NCI-H146 treated with DMSO at 0.1 percent for 48 hours (cell line): ENCODE measurements around the gene MAPT.
A peak's percentile ranks its signal among the peaks of the same experiment; 100 is the strongest.

Experiments
- DNase-seq: peaks from one replicate; lab custom pipeline; 2025; ENCODE audit not compliant: unreplicated experiment; lab: John Stamatoyannopoulos, UW

The MAPT gene

DNA sequence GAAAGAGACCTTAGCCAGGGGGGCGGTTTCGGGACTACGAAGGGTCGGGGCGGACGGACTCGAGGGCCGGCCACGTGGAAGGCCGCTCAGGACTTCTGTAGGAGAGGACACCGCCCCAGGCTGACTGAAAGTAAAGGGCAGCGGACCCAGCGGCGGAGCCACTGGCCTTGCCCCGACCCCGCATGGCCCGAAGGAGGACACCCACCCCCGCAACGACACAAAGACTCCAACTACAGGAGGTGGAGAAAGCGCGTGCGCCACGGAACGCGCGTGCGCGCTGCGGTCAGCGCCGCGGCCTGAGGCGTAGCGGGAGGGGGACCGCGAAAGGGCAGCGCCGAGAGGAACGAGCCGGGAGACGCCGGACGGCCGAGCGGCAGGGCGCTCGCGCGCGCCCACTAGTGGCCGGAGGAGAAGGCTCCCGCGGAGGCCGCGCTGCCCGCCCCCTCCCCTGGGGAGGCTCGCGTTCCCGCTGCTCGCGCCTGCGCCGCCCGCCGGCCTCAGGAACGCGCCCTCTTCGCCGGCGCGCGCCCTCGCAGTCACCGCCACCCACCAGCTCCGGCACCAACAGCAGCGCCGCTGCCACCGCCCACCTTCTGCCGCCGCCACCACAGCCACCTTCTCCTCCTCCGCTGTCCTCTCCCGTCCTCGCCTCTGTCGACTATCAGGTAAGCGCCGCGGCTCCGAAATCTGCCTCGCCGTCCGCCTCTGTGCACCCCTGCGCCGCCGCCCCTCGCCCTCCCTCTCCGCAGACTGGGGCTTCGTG is at the start of gene MAPT:
Gene MAPT (plus strand): TSS at position 533 of the 763 bp plus-strand sequence. CDS start 67,784 bp downstream, outside the sequence.
- DNase-seq = peak; percentile 95

DNA sequence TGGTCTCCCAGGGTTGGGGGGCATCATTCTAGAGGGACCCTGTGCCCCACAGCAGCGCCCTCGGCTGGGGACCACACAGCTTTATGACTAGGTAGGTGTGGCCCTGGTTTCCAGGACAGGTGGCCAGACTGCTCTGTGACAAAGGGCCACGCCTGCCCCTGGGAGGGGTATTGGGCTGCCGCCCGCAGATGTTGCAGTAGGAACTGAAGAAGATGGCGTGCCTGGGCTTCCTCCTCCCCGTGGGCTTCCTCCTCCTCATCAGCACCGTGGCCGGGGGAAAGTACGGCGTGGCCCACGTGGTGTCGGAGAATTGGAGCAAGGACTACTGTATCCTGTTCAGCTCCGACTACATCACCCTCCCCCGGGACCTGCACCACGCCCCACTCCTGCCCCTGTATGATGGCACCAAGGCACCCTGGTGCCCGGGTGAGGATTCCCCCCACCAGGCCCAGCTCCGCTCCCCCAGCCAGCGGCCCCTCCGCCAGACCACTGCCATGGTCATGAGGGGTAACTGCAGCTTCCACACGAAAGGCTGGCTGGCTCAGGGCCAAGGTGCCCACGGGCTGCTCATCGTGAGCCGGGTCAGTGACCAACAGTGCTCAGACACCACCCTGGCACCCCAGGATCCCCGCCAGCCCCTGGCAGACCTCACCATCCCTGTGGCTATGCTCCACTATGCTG is 49.5 kb upstream of the MAPT start, which contains the start of gene SPPL2C:
Gene SPPL2C (plus strand): TSS at position 187 of the 681 bp plus-strand sequence. CDS start 26 bp downstream, at position 213.
- DNase-seq = no peak

DNA sequence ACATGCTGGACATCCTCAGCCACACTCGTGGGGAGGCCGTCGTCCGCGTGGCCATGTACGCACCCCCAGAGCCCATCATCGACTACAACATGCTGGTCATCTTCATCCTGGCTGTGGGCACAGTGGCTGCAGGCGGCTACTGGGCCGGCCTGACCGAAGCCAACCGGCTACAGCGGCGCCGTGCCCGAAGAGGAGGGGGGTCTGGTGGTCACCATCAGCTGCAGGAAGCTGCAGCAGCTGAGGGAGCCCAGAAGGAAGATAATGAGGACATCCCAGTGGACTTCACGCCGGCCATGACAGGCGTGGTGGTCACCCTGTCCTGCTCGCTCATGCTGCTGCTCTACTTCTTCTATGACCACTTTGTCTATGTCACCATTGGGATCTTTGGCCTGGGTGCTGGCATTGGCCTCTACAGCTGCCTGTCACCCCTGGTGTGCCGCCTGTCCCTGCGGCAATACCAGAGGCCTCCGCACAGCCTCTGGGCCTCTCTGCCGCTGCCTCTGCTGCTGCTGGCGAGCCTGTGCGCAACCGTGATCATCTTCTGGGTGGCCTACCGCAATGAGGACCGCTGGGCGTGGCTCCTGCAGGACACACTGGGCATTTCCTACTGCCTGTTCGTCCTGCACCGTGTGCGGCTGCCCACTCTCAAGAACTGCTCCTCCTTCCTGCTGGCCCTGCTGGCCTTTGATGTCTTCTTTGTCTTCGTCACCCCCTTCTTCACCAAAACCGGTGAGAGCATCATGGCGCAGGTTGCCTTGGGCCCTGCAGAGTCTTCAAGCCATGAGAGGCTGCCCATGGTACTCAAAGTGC is 48.8 kb upstream of the MAPT start:
- no peak for DNase-seq

DNA sequence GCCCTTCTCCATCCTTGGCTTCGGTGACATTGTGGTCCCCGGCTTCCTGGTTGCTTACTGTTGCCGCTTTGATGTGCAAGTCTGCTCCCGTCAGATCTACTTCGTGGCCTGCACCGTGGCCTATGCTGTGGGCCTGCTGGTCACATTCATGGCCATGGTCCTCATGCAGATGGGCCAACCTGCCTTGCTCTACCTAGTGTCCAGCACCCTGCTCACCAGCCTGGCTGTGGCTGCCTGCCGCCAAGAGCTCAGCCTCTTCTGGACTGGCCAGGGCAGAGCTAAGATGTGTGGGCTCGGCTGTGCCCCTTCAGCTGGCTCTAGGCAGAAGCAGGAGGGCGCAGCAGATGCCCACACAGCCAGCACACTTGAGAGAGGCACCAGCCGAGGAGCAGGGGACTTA is 48.1 kb upstream of the MAPT start:
- no peak for DNase-seq

DNA sequence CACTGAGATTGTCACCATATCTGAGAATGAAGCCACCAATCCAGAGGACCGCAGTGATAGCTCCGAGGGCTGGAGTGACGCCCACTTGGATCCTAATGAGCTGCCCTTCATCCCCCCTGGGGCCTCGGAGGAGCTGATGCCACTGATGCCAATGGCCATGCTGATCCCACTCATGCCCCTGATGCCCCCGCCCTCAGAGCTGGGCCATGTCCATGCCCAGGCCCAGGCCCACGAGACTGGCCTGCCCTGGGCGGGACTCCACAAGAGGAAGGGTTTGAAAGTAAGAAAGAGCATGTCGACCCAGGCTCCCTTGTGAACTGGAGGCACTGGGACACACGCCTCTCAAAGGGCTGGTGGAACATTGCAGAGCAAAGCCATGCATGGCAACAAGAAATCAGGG is 47.7 kb upstream of the MAPT start:
- no peak for DNase-seq

DNA sequence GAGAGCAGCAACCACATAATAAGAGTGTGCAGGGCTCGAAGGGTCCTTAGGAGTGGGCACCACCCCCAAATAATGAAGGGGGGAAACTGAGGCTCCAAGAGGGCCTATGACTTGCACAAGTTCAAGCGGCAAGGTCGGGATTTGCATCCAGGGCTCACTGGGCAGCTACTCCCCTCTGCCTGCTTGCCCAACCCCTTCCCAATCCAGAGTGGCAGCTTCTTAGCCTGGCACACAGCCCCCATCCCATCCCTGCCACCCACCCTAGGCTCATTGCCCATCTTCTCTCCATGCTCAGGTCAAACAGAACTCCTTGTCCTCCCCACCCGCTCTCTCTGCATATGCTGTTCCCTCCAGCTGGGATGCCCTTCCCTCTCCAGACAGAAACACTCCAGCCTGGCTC is 47.3 kb upstream of the MAPT start:
- DNase-seq = no peak

DNA sequence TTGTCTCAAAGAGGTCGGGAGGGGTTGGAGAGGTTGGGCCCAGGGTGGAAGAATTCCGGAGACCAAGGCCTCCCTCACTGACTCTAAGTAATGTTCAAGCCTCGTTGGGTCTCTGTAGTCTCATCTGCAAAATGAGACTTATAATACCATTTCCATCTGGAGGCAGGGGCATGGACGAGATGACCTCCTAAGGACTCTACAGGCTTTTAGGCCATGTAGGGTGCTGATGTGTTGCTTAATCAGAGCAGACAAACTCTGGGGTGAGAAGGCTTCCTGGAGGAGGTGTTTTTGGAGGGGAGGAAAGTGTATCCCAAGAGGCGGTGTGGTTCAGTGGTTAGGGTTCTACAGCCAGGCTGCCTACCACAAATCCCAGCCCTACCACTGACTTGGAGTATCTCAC is 46.6 kb upstream of the MAPT start:
- DNase-seq = no peak

DNA sequence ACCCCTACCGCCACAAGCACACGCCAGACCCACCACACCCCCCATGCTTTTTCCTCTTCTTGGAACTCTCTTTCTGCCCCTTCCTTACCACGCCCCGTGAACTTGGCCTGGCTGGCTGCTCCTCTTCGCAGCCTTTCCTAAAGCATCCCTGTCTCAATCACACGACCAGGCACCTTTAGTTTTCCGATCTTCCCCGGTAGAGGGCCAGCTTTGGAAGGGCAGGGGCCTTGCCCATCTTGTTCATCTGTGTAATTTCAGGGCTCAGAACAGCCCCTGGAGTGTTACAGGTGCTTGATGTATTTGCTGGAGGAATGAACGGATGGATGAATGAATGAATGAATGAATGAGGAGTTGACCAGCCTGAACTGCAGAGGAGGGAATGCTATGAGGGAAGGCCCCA is 45.9 kb upstream of the MAPT start:
- DNase-seq = no peak

DNA sequence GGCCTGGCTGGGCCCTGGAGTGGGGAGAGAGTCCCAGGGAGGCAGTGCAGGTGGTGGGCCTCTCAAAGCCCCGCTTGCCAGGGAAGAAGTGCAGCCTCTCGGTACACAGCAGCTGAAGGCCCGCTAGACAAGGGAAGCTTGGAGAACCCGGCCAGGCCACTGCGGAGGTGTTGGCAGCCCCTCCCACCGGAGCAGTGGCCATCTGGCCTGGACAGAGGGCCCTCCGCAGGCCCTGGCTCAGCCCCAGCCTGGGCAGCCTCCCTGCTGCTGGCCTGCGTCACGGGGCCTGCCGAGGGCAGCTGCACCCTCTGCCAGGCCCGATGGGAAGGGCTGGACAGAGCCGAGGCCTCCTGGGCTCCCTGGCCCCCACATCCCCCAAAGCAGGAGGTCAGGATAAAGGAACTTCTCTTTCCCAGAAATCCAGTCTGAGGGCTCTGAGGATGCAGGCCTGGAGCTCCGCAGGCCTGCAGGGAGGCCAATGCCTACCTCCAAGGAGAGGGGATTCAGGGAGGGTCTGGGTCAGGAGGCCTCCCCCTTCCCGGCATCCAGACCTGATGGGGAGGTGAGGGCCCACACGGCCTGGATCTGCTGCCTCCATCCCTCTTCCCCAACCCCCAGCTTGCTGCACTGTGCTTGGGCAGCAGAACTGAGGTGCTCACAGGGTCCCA is 45.4 kb upstream of the MAPT start:
- DNase-seq = no peak

DNA sequence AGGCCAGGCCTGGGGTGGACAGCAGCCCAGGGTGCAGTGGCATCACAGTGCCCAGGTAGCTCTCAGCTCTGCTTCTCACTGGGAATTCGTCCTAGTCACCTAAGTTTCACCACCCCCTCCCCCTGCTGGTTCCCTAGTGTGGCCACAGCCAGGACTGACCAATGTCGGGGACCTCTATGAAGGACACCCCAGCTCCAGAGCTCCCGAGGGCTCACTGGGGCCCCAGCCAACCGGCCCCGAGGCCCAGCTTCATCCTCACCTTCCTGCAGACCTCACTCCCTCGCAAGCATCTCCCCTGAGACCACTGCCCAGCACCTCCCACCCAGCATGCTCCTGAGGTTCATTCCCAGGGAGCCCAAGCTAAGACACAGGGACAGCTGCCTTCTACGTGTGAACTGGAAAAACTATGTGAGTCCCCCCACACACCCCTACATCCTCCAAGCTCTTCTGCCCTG is 44.8 kb upstream of the MAPT start:
- no peak for DNase-seq

DNA sequence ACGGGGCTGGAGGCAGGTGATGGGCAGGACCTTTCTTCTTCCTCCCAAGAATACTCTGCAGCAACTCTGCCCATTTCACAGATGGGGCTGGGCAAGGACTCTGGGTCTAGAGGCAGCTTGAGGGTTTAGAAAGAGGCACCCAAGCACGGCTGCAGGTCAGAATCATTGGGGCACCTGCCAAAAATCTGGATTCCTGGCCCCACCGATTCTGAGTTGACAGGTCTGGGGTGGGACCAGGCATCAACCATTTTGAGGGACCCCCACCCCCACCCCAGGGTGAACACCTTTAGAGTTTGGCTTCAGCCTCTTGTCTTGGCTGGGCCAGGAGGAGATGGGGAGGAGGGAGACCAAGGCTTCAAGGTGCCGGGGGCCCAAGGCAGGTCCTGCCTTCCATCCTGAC is 44.3 kb upstream of the MAPT start:
- DNase-seq = no peak

DNA sequence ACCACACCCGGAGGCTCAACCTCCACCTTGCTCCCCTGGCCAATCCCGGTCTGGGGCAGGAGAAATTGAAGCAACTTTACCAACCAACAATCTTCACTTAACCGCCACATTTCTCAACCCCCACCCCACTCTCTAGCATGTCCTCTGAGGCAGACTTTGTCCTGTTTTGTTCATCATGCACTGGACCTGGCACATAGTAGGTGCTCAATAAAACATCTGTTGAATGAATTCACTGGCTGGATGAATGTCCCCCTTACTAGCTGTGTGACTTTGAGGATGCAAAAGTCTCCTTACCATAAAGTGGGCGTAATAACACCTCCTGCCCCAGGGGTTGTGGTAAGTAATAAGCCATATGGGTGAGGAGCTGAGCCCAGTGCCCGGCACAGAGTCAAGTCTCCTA is 43.9 kb upstream of the MAPT start:
- no peak for DNase-seq

DNA sequence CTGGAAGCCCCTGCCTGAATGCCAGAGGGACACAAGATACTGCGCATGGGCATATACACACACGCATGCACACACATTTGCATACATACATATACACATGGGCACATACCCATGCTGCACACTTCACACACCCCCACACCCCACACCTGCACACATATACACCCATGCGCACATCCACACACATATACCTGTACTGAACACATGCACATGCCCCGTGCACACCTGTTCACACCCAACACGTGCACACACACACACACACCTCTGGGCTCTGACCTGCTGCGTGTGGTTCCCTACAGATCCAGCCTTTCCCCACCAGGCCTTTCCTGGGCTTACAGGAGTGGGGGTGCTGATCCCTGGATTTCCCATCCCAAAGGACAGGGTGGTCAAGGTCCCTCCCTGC is 43.3 kb upstream of the MAPT start:
- no peak for DNase-seq

DNA sequence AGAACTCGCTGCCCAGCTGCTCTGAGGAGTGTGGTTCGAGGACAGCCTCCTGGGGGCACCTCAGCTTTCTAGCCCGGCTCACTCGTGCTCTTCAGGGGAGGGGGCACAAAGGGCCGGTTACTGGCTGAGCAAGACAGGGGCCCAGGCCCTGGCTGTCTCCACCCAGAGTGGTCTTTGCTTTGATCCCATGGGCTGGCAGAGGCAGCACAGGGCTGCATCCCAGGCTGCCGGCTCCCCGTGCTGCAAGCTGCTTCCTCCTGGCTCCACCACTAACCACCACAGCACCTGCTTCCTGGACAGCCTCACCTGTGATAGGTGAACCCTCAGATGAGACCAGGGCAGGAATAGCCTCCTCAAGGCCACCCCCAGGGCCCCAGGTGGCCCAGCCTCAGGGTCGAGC is 42.9 kb upstream of the MAPT start:
- no peak for DNase-seq

DNA sequence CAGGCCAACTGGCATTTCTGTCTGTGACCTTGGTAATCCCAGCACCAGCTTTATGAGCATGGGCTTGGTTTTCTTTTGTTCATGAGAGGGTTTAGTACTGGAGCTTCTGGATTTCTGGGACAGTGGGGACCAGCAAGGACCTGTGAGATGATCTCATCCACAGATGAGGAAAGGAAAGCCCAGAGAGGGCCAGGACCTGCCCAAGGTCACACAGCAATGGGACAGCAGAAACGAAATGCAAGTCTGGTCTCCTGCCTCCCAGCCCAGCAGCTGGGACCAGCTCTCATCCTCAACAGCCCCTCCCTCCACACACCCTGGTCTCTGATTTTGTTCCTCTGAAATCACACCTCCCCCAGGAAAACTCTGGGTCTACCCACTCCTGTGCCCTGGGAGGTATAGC is 42.5 kb upstream of the MAPT start:
- no peak for DNase-seq

DNA sequence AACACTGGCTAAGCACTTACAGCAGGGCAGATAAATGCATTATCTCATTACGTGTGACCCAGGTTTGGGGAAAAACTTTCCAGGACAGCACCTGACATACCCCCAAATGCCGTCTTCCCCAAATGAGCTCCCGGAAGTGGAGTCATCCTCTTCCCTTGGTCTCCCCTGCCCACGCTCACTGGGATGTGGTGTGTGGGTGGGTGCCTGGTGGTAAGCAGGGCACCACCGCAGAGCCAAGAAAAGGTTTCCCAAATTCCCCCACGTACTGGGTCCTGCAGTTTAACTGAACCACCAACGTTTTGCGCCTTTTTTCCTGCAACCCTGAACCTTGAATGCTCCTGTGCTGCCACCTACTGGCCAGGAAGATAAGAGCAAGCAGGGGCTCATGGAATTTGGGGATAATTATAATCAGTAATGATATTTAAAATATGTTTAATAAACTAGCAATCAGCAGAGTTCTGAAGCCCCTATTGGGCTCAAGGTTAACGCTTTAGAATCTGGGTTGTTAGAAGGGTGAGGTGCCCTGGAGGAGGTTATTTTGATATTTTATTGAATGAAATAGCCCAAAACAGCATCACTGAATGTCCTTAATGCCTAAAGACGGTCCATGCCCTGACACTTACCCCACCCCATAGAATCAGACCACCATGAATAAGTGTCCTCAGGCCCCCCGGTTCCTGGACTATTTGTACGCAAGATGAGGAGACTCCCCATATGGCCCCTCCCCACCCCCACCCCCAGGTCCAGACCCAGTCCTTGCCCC is 41.6 kb upstream of the MAPT start:
- peak; percentile 25 for DNase-seq

DNA sequence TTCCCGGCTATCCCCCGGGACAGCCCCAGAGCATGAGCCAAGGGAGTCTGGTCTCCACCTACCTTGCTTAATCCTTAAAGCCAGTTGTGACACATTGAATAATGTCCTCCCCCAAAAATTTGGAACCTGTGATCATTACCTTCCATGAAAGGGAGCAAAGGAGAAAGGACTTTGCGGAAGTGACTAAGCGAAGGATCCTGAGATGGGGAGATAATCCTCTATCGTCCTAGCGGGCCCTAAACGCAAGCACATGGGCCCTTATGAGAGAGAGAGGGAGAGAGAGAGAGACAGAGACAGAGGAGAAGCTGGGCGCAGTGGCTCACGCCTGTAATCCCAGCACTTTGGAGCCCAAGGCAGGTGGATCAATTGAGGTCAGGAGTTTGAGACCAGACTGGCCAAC is 40.1 kb upstream of the MAPT start:
- DNase-seq = no peak

DNA sequence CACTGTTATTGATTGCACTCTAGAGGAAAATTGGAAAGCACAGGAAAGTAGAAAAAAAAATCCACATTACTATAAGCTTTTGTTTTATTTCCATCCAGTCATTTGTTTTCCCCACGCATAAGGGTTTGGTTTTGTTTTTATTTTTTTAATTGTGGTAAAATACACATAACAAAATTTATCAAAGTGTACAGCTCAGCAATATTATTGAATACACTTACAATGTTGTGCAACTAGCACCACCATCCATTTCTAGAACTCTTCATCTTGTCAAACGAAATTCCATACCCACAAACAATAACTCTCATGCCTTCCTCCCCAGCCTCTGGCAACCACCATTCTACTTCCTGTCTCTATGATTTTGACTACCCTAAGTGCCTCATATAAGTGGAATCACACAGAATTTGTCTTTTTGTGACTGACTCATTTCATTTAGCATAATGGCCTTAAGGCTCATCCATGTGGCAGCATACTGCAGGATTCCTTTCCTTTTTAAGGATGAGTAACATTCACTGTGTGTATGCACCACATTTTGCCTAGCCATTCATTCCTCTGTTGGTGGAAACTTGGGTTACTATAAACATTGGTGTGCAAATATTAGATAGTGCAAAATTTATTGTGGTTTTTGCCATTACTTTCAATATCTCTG is 38.5 kb upstream of the MAPT start:
- DNase-seq = no peak

DNA sequence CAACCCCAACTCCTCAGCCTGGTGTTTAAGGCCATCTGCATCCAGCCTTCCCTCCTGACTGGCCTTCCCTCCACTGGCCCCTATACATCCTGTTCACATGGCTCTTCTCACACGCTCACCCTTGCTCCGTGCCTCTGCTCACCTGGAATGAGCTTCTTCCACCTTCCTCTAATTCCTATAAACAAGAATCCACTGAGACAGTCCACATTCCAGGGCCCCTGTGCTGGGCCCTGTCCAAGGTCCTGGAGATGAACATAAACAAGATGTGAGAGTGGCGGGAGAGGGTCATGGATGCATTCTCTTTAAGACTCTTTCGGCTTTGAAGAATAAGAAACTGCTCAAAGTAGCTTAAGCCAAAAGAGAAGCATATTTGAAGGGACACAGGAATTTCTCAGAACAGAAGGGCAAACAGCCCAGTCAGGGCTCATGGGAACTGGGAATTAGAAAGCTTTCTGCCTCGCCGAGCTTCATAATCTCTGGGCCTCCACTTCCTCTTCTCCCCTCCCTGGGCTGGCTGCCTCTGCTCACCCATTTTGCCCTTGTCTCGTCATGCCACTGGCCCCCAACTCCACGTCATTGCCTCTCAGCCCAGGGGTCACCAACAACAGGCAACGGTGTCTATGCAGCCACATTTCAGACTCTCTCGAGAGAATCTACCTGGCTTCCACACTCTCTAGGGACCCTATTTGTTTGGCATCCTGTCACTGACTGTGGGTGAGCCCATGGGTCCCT is 36.2 kb upstream of the MAPT start:
- no peak for DNase-seq
